ENCODE data around the gene PKP3.

PKP3 gene

GRCh38 chr11:444396-445144 lies 50.6 kb downstream of the PKP3 start:
- Histone ChIP-seq H3K9me3 (ENCODE audit: low read length) (no peaks in the 10 kb centered on the region), H2AFZ (ENCODE audit: low read depth, low read length) (no peak overlapping the region), H3K36me3 (ENCODE audit: insufficient read depth, low read length) (no peaks in the 10 kb centered on the region), H3K4me3 (ENCODE audit: low read length) (no peak overlapping the region), H3K27me3 (ENCODE audit: insufficient read depth, low read length) (peaks cover 12% of the 10 kb centered on the region), H3K4me1 (ENCODE audit: insufficient read depth, low read length) (peaks cover 8% of the 10 kb centered on the region)

GRCh38 chr11:445765-446588 lies 52.0 kb downstream of the PKP3 start:
- Histone ChIP-seq H3K4me3 (ENCODE audit: low read length) (no peak overlapping the region), H3K36me3 (ENCODE audit: insufficient read depth, low read length) (no peaks in the 10 kb centered on the region), H3K9me3 (ENCODE audit: low read length) (no peaks in the 10 kb centered on the region), H3K27me3 (ENCODE audit: insufficient read depth, low read length) (peaks cover 10% of the 10 kb centered on the region), H3K4me1 (ENCODE audit: insufficient read depth, low read length) (peaks cover 8% of the 10 kb centered on the region), H2AFZ (ENCODE audit: low read depth, low read length) (no peak overlapping the region)

GRCh38 chr11:446891-447290 lies 52.9 kb downstream of the PKP3 start:
- no peak overlapping the region for H3K4me3 ChIP-seq (ENCODE audit: low read length)
- H3K9me3 ChIP-seq (ENCODE audit: low read length): no peaks in the 10 kb centered on the region
- peaks cover 15% of the 10 kb centered on the region for H3K4me1 ChIP-seq (ENCODE audit: insufficient read depth, low read length)
- H3K36me3 ChIP-seq (ENCODE audit: insufficient read depth, low read length): no peaks in the 10 kb centered on the region
- H2AFZ ChIP-seq (ENCODE audit: low read depth, low read length): no peak overlapping the region
- H3K27me3 ChIP-seq (ENCODE audit: insufficient read depth, low read length): peaks cover 4% of the 10 kb centered on the region

- Histone ChIP-seq H2AFZ (ENCODE audit: low read depth, low read length) (peak overlapping the region; percentile 17), H3K36me3 (ENCODE audit: insufficient read depth, low read length) (peaks cover 4% of the 10 kb centered on the region), H3K27me3 (ENCODE audit: insufficient read depth, low read length) (peaks cover 2% of the 10 kb centered on the region), H3K9me3 (ENCODE audit: low read length) (no peaks in the 10 kb centered on the region), H3K4me1 (ENCODE audit: insufficient read depth, low read length) (peaks cover 15% of the 10 kb centered on the region), H3K4me3 (ENCODE audit: low read length) (peak overlapping the region; percentile 59)
Measured at GRCh38 chr11:447923-448731, 54.1 kb downstream of the PKP3 start.

- Histone ChIP-seq H3K4me1 (ENCODE audit: insufficient read depth, low read length) (peaks cover 12% of the 10 kb centered on the region), H3K9me3 (ENCODE audit: low read length) (no peaks in the 10 kb centered on the region)
Measured at GRCh38 chr11:449889-450808, 56.1 kb downstream of the PKP3 start, which contains the start of gene PTDSS2. Gene PTDSS2 (plus strand): TSS chr11:450279. CDS start chr11:450456, 177 bp downstream.

GRCh38 chr11:450809-451451 lies 56.9 kb downstream of the PKP3 start:
- no peak overlapping the region for H2AFZ ChIP-seq (ENCODE audit: low read depth, low read length)
- peak overlapping the region; percentile 68 for H3K4me3 ChIP-seq (ENCODE audit: low read length)
- H3K4me1 ChIP-seq (ENCODE audit: insufficient read depth, low read length): peaks cover 12% of the 10 kb centered on the region
- H3K9me3 ChIP-seq (ENCODE audit: low read length): no peaks in the 10 kb centered on the region
- H3K27me3 ChIP-seq (ENCODE audit: insufficient read depth, low read length): no peaks in the 10 kb centered on the region
- H3K36me3 ChIP-seq (ENCODE audit: insufficient read depth, low read length): peaks cover 15% of the 10 kb centered on the region

More at GRCh38 chr11:449889-450808, 56.1 kb downstream of the PKP3 start, which contains the start of gene PTDSS2:
- Histone ChIP-seq H3K27me3 (ENCODE audit: insufficient read depth, low read length) (no peaks in the 10 kb centered on the region), H3K36me3 (ENCODE audit: insufficient read depth, low read length) (peaks cover 15% of the 10 kb centered on the region), H3K4me3 (ENCODE audit: low read length) (peak within 1 kb of the TSS; percentile 68), H2AFZ (ENCODE audit: low read depth, low read length) (no peak within 1 kb of the TSS)

GRCh38 chr11:451738-452137 lies 57.7 kb downstream of the PKP3 start:
- Histone ChIP-seq H3K4me3 (ENCODE audit: low read length) (peak overlapping the region; percentile 68), H2AFZ (ENCODE audit: low read depth, low read length) (no peak overlapping the region), H3K4me1 (ENCODE audit: insufficient read depth, low read length) (peaks cover 12% of the 10 kb centered on the region), H3K9me3 (ENCODE audit: low read length) (no peaks in the 10 kb centered on the region), H3K27me3 (ENCODE audit: insufficient read depth, low read length) (no peaks in the 10 kb centered on the region), H3K36me3 (ENCODE audit: insufficient read depth, low read length) (peaks cover 15% of the 10 kb centered on the region)

- Histone ChIP-seq H2AFZ (ENCODE audit: low read depth, low read length) (no peak overlapping the region), H3K27me3 (ENCODE audit: insufficient read depth, low read length) (no peaks in the 10 kb centered on the region), H3K36me3 (ENCODE audit: insufficient read depth, low read length) (peaks cover 15% of the 10 kb centered on the region), H3K4me3 (ENCODE audit: low read length) (no peak overlapping the region), H3K4me1 (ENCODE audit: insufficient read depth, low read length) (peaks cover 12% of the 10 kb centered on the region), H3K9me3 (ENCODE audit: low read length) (no peaks in the 10 kb centered on the region)
Measured at GRCh38 chr11:452203-452744, 58.3 kb downstream of the PKP3 start.

- H2AFZ ChIP-seq (ENCODE audit: low read depth, low read length): no peak overlapping the region
- H3K36me3 ChIP-seq (ENCODE audit: insufficient read depth, low read length): peaks cover 15% of the 10 kb centered on the region
- no peaks in the 10 kb centered on the region for H3K9me3 ChIP-seq (ENCODE audit: low read length)
- peaks cover 12% of the 10 kb centered on the region for H3K4me1 ChIP-seq (ENCODE audit: insufficient read depth, low read length)
- H3K4me3 ChIP-seq (ENCODE audit: low read length): no peak overlapping the region
- no peaks in the 10 kb centered on the region for H3K27me3 ChIP-seq (ENCODE audit: insufficient read depth, low read length)
Measured at GRCh38 chr11:452916-453527, 59.0 kb downstream of the PKP3 start.

- Histone ChIP-seq H3K4me3 (ENCODE audit: low read length) (no peak overlapping the region), H2AFZ (ENCODE audit: low read depth, low read length) (no peak overlapping the region), H3K9me3 (ENCODE audit: low read length) (no peaks in the 10 kb centered on the region), H3K4me1 (ENCODE audit: insufficient read depth, low read length) (peaks cover 10% of the 10 kb centered on the region), H3K36me3 (ENCODE audit: insufficient read depth, low read length) (peaks cover 15% of the 10 kb centered on the region), H3K27me3 (ENCODE audit: insufficient read depth, low read length) (no peaks in the 10 kb centered on the region)
Measured at GRCh38 chr11:453564-453963, 59.6 kb downstream of the PKP3 start.

- H3K27me3 ChIP-seq (ENCODE audit: insufficient read depth, low read length): no peaks in the 10 kb centered on the region
- peaks cover 7% of the 10 kb centered on the region for H3K4me1 ChIP-seq (ENCODE audit: insufficient read depth, low read length)
- H2AFZ ChIP-seq (ENCODE audit: low read depth, low read length): no peak overlapping the region
- H3K36me3 ChIP-seq (ENCODE audit: insufficient read depth, low read length): peaks cover 15% of the 10 kb centered on the region
- no peaks in the 10 kb centered on the region for H3K9me3 ChIP-seq (ENCODE audit: low read length)
- no peak overlapping the region for H3K4me3 ChIP-seq (ENCODE audit: low read length)
Measured at GRCh38 chr11:454043-454442, 60.0 kb downstream of the PKP3 start.
